ENCODE data around the gene CCL17.

GRCh38 chr16:57462978-57463362 lies 58.4 kb downstream of the CCL17 start:
- TF ChIP-seq CTCF (IDR thresholded peaks at IDR 0.05; ENCODE audit: low read depth, low read length, poor library complexity, severe bottlenecking) (no peak), EZH2phosphoT487 (IDR thresholded peaks at IDR 0.05; ENCODE audit: borderline replicate concordance, low read length) (no peak)
